Kidney (tissue), 14 donors: ENCODE data around the gene SLC16A9. TPM values are rescaled to one million over a fixed set of nuclear protein-coding genes. Genes with fewer than 3 reads are reported as not detected.

Experiments used
- DNase-seq, 5 donors: peaks; one replicate each; pipeline ENCODE4 v3.0.0-alpha.2; 2013 to 2020
- FAIRE-seq: peaks from 2 replicates; lab custom pipeline; 2012; peaks lifted over from hg19 to GRCh38; lab: Jason Lieb, UNC
- H3K27ac ChIP-seq, 2 donors: one replicate each; pipeline ENCODE4 v1.7.0; 2013; ENCODE audit warnings: low read depth in 2 of 2, low read length in 2 of 2, inconsistent platforms in 1 of 2
- H3K27me3 ChIP-seq: one replicate; pipeline ENCODE4 v1.7.1; 2013; ENCODE audit warnings: low read length, inconsistent platforms; ENCODE audit not compliant: control insufficient read depth, insufficient read depth
- H3K36me3 ChIP-seq, 3 donors: one replicate each; pipeline versions ENCODE4 v1.7.0 to v1.7.1; 2013; ENCODE audit warnings: low read length in 3 of 3, control low read depth in 1 of 3, inconsistent platforms in 1 of 3; ENCODE audit not compliant: insufficient read depth in 3 of 3, control insufficient read depth in 2 of 3
- H3K4me1 ChIP-seq, 3 donors: one replicate each; pipeline versions ENCODE4 v1.7.0 to v1.7.1; 2013; ENCODE audit warnings: low read length in 3 of 3, inconsistent platforms in 1 of 3, low read depth in 1 of 3; ENCODE audit not compliant: control insufficient read depth in 2 of 3, insufficient read depth in 2 of 3
- H3K4me3 ChIP-seq, 3 donors: one replicate each; pipeline versions ENCODE4 v1.7.0 to v1.8.1; 2013; ENCODE audit warnings: low read length in 3 of 3, control low read depth in 1 of 3, inconsistent platforms in 1 of 3
- H3K9ac ChIP-seq, 3 donors: one replicate each; pipeline versions ENCODE4 v1.7.0 to v1.7.1; 2013; ENCODE audit warnings: low read length in 3 of 3, control low read depth in 1 of 3, inconsistent platforms in 1 of 3
- H3K9me3 ChIP-seq, 3 donors: one replicate each; pipeline versions ENCODE4 v1.7.0 to v1.7.1; 2013; ENCODE audit warnings: low read length in 3 of 3, control low read depth in 1 of 3, inconsistent platforms in 1 of 3; ENCODE audit not compliant: control insufficient read depth in 2 of 3, insufficient read depth in 1 of 3
- intact Hi-C: fragments of 100-400 bp; cut with DNase I; formaldehyde crosslinking; loops from one replicate; pipeline ENCODE4 v1.11.1; 2022
- polyA plus RNA-seq: library from polyadenylated mRNA; stranded (reverse); fragments of 350-450 nt; fragmentation: Illumina TruSeq; extraction: RNeasy Lipid Tissue Mini Kit (QIAGEN cat#74804); gene quantifications from one replicate; pipeline ENCODE4 v1.2.3, GENCODE V29; 2014; ENCODE audit warnings: low read depth, low replicate concordance; ENCODE audit not compliant: insufficient read depth
- total RNA-seq: library from RNA; stranded (reverse); fragmentation: NEBNext Ultra II Directional; extraction: Animal tissue kit (Norgen Biotek cat#: 25700); gene quantifications from one replicate; pipeline ENCODE4 v1.2.1, GENCODE V29; 2021
- TF ChIP-seq, protein P1 (sequence below): IDR thresholded peaks from 3 replicates; pipeline ENCODE4 v1.5.1; 2012; ENCODE audit warnings: mild to moderate bottlenecking, moderate library complexity, borderline replicate concordance; ENCODE audit not compliant: insufficient read depth; ENCODE audit errors: extremely low read depth
- donor health status: control.
- donor health status: control.
- donor health status: control.
- donor health status: control.
- donor health status: control.
- donor health status: DM: yes; HTN: yes; CAD: no.
- donor health status: Normal renal cell carcinoma (clear cell type).

SLC16A9 gene
- total and polyA plus RNA-seq, 2 donors from 2014 or later, result 15.5 to 91.1 TPM

- FAIRE-seq, result no peak
- no peaks in the 10 kb centered on the region for H3K9me3 ChIP-seq
- intact Hi-C loops, result no loop called here
- H3K27me3 ChIP-seq, result no peaks in the 10 kb centered on the region
- no peaks in the 10 kb centered on the region for H3K4me1 ChIP-seq
- H3K36me3 ChIP-seq, result peaks cover 2 to 9% (median 2%) of the 10 kb centered on the region in 3 donors
- no peak overlapping the region for H3K9ac ChIP-seq
- H3K27ac ChIP-seq, result no peak overlapping the region
- DNase-seq, result no peak
- TF ChIP-seq, protein P1, sequence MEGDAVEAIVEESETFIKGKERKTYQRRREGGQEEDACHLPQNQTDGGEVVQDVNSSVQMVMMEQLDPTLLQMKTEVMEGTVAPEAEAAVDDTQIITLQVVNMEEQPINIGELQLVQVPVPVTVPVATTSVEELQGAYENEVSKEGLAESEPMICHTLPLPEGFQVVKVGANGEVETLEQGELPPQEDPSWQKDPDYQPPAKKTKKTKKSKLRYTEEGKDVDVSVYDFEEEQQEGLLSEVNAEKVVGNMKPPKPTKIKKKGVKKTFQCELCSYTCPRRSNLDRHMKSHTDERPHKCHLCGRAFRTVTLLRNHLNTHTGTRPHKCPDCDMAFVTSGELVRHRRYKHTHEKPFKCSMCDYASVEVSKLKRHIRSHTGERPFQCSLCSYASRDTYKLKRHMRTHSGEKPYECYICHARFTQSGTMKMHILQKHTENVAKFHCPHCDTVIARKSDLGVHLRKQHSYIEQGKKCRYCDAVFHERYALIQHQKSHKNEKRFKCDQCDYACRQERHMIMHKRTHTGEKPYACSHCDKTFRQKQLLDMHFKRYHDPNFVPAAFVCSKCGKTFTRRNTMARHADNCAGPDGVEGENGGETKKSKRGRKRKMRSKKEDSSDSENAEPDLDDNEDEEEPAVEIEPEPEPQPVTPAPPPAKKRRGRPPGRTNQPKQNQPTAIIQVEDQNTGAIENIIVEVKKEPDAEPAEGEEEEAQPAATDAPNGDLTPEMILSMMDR, result no peak
- no peak overlapping the region for H3K4me3 ChIP-seq
Observed at GRCh38 chr10:59655309-59655708, 54.3 kb downstream of the SLC16A9 start.

- DNase-seq (no peak), FAIRE-seq (no peak)
- Histone ChIP-seq H3K27me3 (no peaks in the 10 kb centered on the region), H3K4me1 (peaks cover 0 to 3% (median 0%) of the 10 kb centered on the region in 3 donors), H3K9ac (no peak overlapping the region), H3K9me3 (no peaks in the 10 kb centered on the region), H3K4me3 (no peak overlapping the region), H3K36me3 (peaks cover 2 to 9% (median 2%) of the 10 kb centered on the region in 3 donors), H3K27ac (no peak overlapping the region)
- TF ChIP-seq, protein P1, result no peak
- intact Hi-C loops, result no loop called here
Observed at GRCh38 chr10:59654007-59654406, 55.6 kb downstream of the SLC16A9 start.

DNA sequence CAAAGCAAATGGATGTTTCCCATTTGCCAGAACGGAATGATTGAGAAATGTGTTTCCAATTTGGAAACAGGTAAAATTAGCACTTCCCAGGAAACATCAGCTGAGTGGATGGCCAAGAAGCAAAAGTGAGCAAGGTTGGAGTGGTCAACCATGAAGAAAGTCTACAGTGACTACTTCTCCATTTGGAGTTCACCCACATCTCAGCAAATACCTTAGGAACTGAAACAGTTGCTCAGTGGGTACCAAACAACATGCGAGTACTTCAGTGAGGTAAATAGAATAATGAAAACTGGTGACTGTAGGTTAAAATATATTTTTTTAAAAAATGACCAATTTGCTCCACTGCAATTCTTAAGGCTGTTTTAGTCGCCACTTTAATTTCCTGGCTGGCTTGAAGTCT lies 57.7 kb downstream of the SLC16A9 start:
- H3K27me3 ChIP-seq, result no peaks in the 10 kb centered on the region
- TF ChIP-seq, protein P1, result no peak
- H3K9me3 ChIP-seq, result no peaks in the 10 kb centered on the region
- H3K4me1 ChIP-seq, result peaks cover 0 to 8% (median 3%) of the 10 kb centered on the region in 3 donors
- no peak for DNase-seq
- H3K27ac ChIP-seq, result no peak overlapping the region
- H3K36me3 ChIP-seq, result peaks cover 0 to 4% (median 0%) of the 10 kb centered on the region in 3 donors
- FAIRE-seq, result no peak
- no peak overlapping the region for H3K4me3 ChIP-seq
- H3K9ac ChIP-seq, result no peak overlapping the region
- intact Hi-C loops, result no loop called here
